Pons (tissue), 1 donor: ENCODE data around the gene IRGQ.
"Not testable (repeated sequence)": the region's sequence is repeated elsewhere in the genome, so short reads cannot be mapped to it uniquely, and the experiment has no call there.

Experiments used
- DNase-seq: peaks from one replicate; pipeline ENCODE4 v3.0.0-alpha.2; 2016; ENCODE audit warnings: low spot score

Gene IRGQ

GRCh38 chr19:43574424-43575155 lies 21.3 kb downstream of the IRGQ start:
- DNase-seq = no peak

GRCh38 chr19:43572171-43572588 lies 23.8 kb downstream of the IRGQ start:
- no peak for DNase-seq

- no peak for DNase-seq
These were observed 25.7 kb downstream of the IRGQ start for GRCh38 chr19:43570174-43570791.

- DNase-seq = no peak
These were observed 26.3 kb downstream of the IRGQ start for GRCh38 chr19:43569657-43570056.

GRCh38 chr19:43564800-43565199 lies 31.1 kb downstream of the IRGQ start:
- DNase-seq = no peak

- no peak for DNase-seq
These were observed 32.0 kb downstream of the IRGQ start for GRCh38 chr19:43563816-43564457.

- DNase-seq = peak; percentile 74
These were observed 33.2 kb downstream of the IRGQ start for GRCh38 chr19:43562698-43563241.

- no peak for DNase-seq
These were observed 33.7 kb downstream of the IRGQ start for GRCh38 chr19:43562226-43562697.

GRCh38 chr19:43561139-43561970 lies 34.6 kb downstream of the IRGQ start:
- no peak for DNase-seq

GRCh38 chr19:43560687-43561086 lies 35.2 kb downstream of the IRGQ start:
- DNase-seq = no peak

- peak; percentile 82 for DNase-seq
These were observed 40.7 kb downstream of the IRGQ start for GRCh38 chr19:43555185-43555770.

- DNase-seq = no peak
These were observed 41.5 kb downstream of the IRGQ start for GRCh38 chr19:43554317-43554895.

- no peak for DNase-seq
These were observed 42.3 kb downstream of the IRGQ start for GRCh38 chr19:43553656-43554055.

GRCh38 chr19:43552616-43553015 lies 43.3 kb downstream of the IRGQ start:
- DNase-seq = no peak

GRCh38 chr19:43552198-43552450 lies 43.8 kb downstream of the IRGQ start:
- DNase-seq = no peak

- DNase-seq = no peak
These were observed 44.3 kb downstream of the IRGQ start for GRCh38 chr19:43551399-43552197.

- no peak for DNase-seq
These were observed 47.2 kb downstream of the IRGQ start for GRCh38 chr19:43548706-43549105.

GRCh38 chr19:43547926-43548325 lies 48.0 kb downstream of the IRGQ start:
- DNase-seq = not testable (repeated sequence)

GRCh38 chr19:43546581-43546980 lies 49.4 kb downstream of the IRGQ start:
- DNase-seq = no peak

- DNase-seq = no peak
These were observed 50.0 kb downstream of the IRGQ start for GRCh38 chr19:43545981-43546380.

- no peak for DNase-seq
These were observed 50.7 kb downstream of the IRGQ start for GRCh38 chr19:43545276-43545675.
